NCI-H1092 (cell line): ENCODE results near the gene SNX11.
A peak's percentile ranks its signal among the peaks of the same experiment; 100 is the strongest.

Source experiments
- DNase-seq: peaks from one replicate; lab custom pipeline; 2025; lab: John Stamatoyannopoulos, UW

The SNX11 gene

DNA sequence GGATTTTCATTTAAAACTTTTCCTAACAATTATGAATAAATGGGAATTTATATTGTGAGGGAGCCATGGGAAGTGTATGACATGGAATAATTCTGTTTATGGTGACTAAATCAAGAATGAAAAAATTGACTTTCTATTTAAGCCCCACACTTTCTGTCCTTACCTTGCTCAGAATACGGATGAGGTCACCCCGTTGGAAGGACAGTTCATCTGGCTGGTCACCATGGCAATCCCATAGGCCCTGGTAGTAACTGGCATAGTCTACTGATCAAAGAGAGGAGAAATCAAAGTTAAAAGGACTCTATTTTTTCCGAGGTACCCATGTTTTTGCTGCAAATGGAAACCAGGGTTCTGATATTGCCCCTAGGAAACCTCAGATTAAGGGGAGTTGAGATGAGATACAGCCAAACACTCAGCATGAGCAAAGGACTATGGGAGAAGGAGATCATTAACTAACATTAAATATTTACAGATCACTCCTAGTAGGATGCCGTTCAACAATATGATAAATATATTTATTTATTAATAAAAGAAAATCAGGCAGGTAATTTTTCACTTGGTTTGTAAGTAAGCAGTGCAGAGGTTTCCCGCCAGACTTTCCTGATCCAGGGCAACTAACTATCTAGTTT is 54.9 kb downstream of the SNX11 start:
- DNase-seq, result no peak

DNA sequence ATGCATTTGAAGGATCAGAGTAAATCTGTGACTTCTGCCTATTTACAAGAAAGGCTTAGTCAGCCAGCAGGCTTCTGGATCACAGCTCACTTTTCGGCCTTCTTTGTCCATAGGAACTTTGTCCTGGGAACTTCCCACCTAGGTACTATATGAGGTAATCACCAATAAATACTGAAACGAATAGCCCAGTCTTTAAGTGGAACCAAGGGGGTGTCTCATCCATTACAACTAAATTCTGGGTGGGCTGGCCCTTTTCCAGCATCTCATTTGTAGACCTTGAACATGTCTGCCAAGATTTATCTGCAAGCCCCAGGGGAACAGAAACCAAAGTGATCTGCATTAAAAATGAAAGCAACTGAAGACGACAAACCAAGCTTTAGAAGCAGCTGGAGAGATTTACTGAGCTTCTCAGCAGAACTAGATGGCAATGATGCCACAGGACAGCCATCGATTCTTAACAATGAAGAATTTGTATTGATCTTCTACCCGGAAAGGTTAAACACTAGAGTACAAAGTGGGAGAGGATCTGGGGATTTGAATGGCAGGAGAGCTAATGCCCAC is 55.5 kb downstream of the SNX11 start:
- DNase-seq, result peak; percentile 52

DNA sequence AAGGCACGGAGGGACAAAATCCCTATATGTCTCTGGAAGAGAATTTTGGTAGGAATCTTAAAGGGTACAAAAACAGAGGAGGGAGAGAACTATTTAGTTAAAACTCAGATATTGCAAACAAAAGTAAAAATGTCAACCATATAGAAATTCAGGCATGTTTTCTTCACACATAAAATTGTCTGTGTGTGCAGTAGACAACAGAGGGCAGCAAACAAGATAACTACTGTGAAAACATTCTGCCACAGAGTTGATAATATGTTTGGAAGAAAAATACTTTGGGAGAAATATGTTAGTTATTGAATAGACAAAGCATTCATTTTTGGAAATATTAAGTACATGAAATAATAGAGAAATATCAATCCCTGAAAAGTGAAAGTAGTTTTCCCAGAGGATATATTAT is 56.2 kb downstream of the SNX11 start:
- no peak for DNase-seq

DNA sequence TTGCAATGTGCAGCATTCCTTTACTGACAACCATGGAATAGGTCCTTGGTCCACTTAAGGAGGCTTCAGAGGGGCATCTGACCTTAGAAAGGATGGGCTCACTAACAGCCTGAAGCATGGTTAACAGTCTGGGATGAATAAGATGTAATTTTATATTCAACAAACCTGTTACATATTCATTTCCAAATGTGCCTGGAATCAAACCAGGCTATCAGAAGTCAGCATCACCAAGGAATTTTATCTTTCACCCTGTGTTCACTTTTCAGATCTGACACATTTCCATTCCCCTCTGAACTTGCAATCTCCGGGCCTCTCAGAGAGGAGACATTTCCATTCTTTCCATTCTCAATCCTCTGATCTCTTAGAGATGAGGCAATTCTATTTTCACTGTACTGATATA is 62.4 kb downstream of the SNX11 start:
- no peak for DNase-seq
